GM18517 (cell line): ENCODE measurements around the gene ROBO1.
"Not testable (repeated sequence)": the region's sequence is repeated elsewhere in the genome, so short reads cannot be mapped to it uniquely, and the experiment has no call there.

Experiments used
- ATAC-seq: cut with Tn5 transposase; IDR thresholded peaks from one replicate; pipeline ENCODE4 v1.9.1; 2021; ENCODE audit warnings: mild to moderate bottlenecking, moderate library complexity; ENCODE audit not compliant: unreplicated experiment

The ROBO1 gene

DNA sequence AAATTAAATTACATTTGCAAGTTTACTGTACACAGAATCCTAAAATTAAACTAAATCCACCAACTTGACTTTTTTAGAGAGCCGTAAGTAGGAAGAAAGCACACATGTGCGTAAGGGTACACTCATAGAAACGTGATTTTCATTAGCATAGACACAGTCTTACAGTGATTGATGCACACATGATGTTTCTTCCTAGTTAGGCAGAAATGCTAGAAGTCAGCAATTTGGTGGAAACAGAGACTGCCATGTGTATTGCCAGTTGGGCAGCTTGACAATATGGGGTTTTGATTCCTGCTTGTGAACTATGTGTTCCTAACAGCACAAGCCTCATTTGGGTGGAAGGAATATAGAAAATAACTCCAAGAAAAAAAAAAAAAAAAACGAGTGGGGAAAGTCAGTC is 878.5 kb downstream of the ROBO1 start:
- no peak for ATAC-seq

DNA sequence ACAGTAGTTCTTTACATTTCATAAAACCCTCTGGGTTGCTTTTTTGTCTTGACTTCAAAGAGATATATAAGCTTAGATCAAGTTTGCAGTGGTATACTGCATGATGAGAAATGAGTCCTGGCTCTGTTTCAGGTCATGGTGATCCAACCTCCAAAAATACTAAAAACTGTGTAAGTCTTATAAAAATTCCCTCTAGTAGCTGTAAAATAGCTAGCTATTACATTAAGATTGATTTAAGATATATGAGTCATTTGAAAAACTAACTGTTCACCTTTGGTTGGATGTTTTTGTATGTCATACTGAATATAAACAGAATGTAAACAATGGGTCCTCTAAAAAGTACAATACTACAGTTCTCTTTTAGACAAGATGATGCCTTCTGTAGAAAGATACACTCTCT is 879.2 kb downstream of the ROBO1 start:
- ATAC-seq, result no peak

GRCh38 chr3:78887547-78888011 is 880.2 kb downstream of the ROBO1 start:
- ATAC-seq, result no peak

GRCh38 chr3:78887029-78887428 is 880.8 kb downstream of the ROBO1 start:
- ATAC-seq, result no peak

DNA sequence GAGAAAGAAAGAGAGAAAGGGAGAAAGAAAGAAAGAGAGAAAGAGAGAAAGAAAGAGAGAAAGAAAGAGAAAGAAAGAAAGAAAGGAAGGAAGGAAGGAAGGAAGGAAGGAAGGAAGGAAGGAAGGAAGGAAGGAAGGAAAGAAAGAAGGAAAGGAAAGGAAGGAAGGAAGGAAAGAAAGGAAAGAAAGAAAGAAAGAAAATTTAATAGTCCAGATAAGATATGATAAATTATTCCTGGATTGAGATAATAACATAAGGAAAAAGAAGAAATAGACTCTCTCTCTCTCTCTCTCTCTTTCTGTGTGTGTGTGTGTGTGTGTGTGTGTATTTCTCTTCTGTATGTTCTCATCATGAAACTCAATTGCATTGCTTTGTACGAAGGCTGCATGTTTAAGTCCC is 883.2 kb downstream of the ROBO1 start:
- ATAC-seq, result not testable (repeated sequence)

DNA sequence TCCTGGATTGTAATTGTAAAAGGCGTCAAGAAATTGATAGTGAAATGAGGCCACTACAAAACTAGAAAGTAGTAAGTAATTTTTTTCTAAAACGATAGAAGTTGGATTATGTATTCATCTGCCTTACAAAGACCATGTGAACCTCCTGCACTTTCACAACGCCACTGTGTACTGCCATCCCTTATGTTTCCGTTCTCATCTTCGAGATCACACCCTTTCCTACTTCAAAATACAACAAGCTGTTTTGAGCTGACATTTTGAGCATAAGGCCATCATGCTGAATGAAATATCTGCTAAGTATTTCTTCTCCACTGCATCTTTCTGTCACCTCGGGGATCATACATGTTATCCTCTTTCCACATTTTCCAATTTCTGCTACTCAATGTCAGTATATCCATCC is 885.5 kb downstream of the ROBO1 start:
- ATAC-seq, result no peak

- no peak for ATAC-seq
Measured at GRCh38 chr3:78881501-78881900, 886.3 kb downstream of the ROBO1 start.

DNA sequence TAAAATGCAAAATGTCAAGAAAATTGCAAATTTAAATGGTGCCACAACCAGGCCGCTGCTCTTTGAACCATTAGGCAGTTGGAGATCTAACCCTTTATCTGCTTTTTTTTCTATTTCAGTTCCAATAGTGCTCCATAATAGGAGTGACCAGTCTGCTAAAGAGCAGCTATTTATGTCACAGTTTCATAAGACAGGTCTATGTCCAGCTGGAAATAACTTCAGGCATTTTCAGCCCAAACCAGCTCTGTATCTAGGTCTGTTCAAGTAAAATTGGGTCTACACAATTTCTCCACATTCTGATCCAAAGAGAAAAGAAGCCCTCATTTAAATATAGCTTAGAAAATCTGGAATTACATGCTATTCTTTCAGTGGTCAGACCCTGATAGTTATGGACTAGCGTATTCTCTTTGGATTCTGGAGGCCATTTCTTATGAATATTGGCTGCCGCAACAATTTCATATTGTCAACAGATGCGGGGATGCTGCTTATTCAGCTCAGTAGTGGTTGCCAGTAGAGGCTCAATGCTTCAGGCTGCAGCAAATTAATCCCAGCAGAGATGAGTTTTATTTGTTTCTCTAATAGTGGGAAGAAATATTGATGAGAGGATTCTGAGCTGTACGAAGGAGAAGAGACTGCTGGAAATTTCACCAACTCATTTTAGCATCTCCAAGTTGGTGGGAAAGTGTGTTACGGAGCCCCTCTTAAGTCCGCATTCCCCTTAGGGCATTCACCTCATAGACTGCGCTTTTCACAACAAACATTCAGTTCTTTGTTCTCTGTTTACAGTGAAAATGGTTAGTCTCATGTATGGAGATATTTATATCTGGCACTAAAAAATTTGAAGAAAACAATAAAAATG is 887.0 kb downstream of the ROBO1 start:
- no peak for ATAC-seq

DNA sequence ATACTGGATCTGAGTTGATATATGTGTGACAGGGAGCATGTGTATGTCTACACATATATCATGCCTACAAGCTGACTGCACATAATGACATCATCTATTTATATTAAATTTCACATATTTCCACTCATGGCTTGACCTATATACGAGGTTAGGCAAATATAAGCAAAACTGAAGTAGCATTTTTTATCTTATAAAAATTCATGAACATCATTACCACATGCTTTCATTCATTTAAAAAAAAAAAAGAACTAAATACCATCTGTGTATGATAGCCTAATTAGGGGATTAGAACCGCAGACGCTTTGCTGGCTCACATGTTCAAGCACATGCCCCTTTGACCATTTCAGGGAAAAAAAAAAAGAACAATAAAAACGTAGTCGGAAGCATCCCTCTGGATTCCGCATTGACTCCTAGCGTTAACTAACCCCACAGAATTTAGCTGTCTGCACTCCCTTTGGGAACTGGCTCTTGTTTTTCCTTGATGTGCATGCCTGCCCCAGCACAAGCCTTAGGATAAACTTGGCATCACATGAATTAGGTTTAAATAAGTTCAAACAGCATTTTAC is 888.4 kb downstream of the ROBO1 start:
- ATAC-seq, result no peak

GRCh38 chr3:78878789-78879188 is 889.0 kb downstream of the ROBO1 start:
- ATAC-seq, result no peak

DNA sequence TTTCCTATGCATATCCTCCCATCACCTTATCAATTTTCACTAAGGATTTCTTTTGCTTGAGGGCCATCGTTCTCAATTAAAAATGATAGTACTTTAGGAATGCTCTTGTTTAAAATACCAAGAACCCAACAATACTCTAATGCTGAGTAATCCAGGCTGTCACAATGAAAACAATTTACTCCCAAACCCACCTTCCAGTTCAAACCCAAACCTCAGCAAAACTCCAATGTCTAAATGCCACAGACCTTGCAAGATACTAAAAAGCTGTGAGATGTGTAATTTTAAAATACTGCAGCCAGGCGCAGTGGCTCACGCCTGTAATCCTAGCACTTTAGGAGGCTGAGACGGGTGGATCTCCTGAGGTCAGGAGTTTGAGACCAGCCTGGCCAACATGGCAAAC is 889.8 kb downstream of the ROBO1 start:
- ATAC-seq, result no peak

DNA sequence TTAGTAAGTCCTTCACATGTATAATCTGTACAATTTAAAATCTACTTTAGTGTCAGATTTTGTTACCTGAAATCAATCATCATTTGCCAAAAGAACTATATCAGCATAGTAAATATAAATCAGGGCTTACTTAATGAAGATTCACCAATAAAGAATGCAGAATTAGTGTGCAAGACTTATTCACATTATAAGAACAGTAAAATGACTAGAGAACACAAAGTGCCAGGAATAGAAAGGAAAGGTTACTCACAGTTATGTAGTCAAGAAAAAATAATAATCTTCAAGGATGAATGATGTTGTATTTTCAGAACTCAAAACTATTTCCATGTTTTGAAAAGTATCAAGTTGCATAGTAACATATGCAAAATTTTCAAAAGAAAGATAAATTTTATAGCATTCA is 891.9 kb downstream of the ROBO1 start:
- no peak for ATAC-seq

DNA sequence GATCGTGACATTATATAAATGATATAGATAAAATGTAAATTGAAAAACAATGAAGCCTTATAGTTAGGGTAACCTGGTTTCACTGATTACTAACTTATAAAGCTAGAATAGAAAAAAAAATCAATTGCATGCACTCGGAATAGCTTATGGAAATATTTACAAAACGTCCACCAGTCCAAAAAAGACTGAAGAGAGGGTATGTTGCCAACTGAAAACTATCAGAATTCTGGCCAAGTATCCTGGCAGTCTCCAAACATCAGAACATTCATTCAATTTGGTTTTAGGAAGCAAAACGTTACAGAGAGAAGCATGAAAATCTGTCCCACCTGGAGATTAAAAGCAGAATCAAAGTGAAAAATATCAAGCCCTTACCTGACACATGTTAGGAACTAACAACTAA is 892.4 kb downstream of the ROBO1 start:
- no peak for ATAC-seq

- no peak for ATAC-seq
Measured at GRCh38 chr3:78873641-78874040, 894.2 kb downstream of the ROBO1 start.

DNA sequence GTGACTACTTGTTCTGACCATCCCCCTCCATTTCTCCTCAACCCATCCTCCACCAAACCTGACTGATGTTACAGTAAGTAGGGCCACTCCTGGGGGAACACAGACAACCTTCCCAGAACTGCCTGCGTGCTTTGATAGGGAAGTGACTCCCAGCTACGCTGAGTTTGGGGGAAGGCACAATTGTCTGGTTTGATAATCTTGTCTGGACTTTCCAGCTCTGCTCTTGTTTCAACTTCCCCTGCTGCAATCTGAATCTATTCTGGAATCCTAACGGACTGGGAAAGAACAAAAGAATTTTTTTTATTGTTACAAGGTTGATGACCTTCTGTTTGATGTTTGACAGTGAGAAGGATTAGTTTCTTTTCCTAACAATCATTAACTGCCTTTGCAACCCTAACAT is 895.6 kb downstream of the ROBO1 start:
- no peak for ATAC-seq

DNA sequence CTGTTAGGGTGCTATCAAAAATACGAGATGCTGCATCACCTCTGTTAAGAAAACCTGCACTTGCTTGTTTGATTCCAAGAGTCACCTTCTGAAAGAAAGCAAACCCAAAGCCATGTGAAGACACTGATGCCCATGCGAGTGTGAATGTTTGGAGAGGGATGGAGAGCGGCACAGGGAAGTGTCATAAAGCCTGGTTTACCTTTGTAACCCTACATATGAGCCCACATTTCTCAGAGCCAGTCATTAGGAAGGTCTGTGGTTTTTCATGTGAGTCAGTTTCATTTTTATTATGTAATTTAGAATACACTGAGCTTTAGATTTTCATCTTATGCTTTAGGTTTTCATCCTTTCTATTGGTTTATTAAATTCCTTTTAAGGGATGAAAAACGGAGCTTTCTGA is 896.8 kb downstream of the ROBO1 start:
- no peak for ATAC-seq

DNA sequence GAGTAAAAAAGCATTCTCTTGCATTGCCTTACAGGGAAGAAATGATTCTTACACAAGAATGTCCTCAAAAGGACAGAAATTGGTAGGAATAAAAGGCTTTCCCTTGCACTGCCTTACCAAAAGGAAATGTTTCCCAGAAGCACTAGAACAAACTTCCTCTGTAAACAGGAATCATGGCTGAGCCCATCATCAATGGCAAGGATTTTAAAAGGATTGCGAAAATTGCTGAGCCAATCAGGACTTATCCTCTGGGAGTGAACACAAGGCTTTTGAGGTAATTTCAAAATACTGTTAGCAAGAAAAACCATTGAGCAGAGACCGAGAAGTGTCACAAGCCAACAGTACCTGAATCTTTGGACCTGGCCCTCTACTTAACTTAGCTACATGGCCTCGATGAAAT is 897.3 kb downstream of the ROBO1 start:
- no peak for ATAC-seq

- ATAC-seq, result no peak
Measured at GRCh38 chr3:78868570-78868969, 899.2 kb downstream of the ROBO1 start.

GRCh38 chr3:78867409-78868372 is 900.1 kb downstream of the ROBO1 start:
- ATAC-seq, result no peak

DNA sequence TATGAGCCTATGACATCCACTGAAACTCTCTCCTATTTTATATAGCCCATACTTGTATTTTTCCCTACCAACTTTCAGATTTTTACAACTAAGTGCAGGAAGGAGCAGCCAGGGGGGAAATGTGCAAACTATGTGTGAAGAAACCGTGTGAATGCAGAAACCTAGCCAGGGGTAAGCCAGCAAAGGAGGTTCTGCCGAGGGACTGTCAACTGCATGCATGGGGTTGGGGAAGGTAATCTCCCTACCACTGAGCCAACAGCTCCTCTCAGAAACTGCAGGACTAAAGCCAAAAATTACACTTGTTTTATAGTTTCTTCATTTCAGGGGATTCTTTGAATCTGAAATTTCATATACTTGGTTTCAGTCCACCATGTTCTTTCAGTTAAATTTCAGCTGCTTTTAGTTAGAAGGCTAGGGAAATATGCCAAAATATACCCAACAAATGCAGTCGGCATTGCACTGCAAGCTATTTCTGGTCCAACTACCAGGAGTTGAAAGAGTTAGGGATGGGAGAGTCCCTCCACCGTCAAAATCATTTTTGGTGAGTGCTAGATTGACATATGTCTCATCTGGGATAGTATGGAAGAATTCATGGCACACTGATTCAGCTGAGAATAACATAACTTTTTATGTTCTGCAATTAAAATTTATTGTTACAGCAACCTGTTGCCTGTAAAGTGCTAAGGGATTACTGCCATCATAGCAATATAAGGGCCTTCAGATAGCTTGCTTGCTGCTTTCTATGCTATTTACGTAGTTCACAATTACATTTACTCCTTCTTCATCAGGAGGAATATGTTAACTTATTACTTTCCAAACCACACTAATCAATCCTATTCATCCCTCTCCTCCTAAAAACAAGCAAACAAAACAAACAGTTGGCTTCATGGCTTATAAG is 904.2 kb downstream of the ROBO1 start:
- no peak for ATAC-seq
